Panc1 (cell line): ENCODE measurements around the gene CRYAB. TPM values are rescaled to one million over a fixed set of nuclear protein-coding genes. Genes with fewer than 3 reads are reported as not detected.
A peak's percentile ranks its signal among the peaks of the same experiment; 100 is the strongest.

Experiments
- ATAC-seq: fragments of 200-7000 bp; cut with Tn5 transposase; 2 replicates; pipeline ENCODE4 v1.9.1; 2020; ENCODE audit warnings: mild to moderate bottlenecking, moderate library complexity
- Bru-seq: library from RNA; stranded (reverse); fragments of 400-500 nt; gene quantifications from one replicate; lab custom pipeline; 2021; lab: Mats Ljungman, UMichigan
- BruChase-seq, 2 experiments: library from RNA; stranded (reverse); fragments of 400-500 nt; gene quantifications; one replicate each; lab custom pipeline; 2021; lab: Mats Ljungman, UMichigan
- BruUV-seq: library from RNA; stranded (reverse); fragments of 400-500 nt; replicated peaks from 2 replicates; lab custom pipeline; 2021; lab: Mats Ljungman, UMichigan
- CTCF ChIA-PET: fragments of 300-600 bp; sonication (Branson Sonifier 250); formaldehyde crosslinking; loops from one replicate; lab custom pipeline; 2022; ENCODE audit warnings: antibody characterized with exemption; lab: Charles Lee
- POLR2A ChIA-PET: fragments of 300-600 bp; sonication (Branson Sonifier 250); formaldehyde crosslinking; loops from one replicate; lab custom pipeline; 2022; ENCODE audit warnings: antibody characterized with exemption; lab: Charles Lee
- DNase-seq: peaks from one replicate; pipeline ENCODE4 v3.0.0-alpha.2; 2010; ENCODE audit warnings: low read depth, low spot score
- H3K27ac ChIP-seq: 2 replicates; pipeline ENCODE4 v1.5.1; 2011; ENCODE audit warnings: mild to moderate bottlenecking, low read length, inconsistent platforms
- H3K27me3 ChIP-seq: fragments of 200-500 bp; sonication (Bioruptor generic); 2 replicates; pipeline ENCODE4 v1.6.0; 2014; ENCODE audit warnings: low read length, inconsistent platforms; ENCODE audit not compliant: control insufficient read depth, insufficient read depth
- H3K36me3 ChIP-seq: fragments of 200-500 bp; sonication (Bioruptor generic); 2 replicates; pipeline ENCODE4 v1.5.1; 2014; ENCODE audit warnings: inconsistent platforms, mild to moderate bottlenecking, low read length, moderate library complexity; ENCODE audit not compliant: control insufficient read depth, insufficient read depth
- H3K4me1 ChIP-seq: 2 replicates; pipeline ENCODE4 v1.5.1; 2011; ENCODE audit warnings: inconsistent platforms, mild to moderate bottlenecking, low read length, moderate library complexity; ENCODE audit not compliant: control insufficient read depth, insufficient read depth
- H3K4me3 ChIP-seq, 2 experiments: 2 replicates each; pipeline ENCODE4 v1.5.1; 2011 to 2012; ENCODE audit warnings: low read depth in 2 of 2, low read length in 2 of 2, mild to moderate bottlenecking in 2 of 2, inconsistent platforms in 1 of 2, moderate library complexity in 1 of 2
- H3K9me3 ChIP-seq: fragments of 200-500 bp; sonication (Bioruptor generic); 2 replicates; pipeline ENCODE4 v1.5.1; 2014; ENCODE audit warnings: low read depth, mild to moderate bottlenecking, inconsistent platforms, low read length, moderate library complexity; ENCODE audit not compliant: control insufficient read depth, insufficient read depth
- POLR2AphosphoS5 ChIP-seq: IDR thresholded peaks from 2 replicates; pipeline ENCODE4 v1.6.1; 2012; ENCODE audit warnings: mild to moderate bottlenecking, low read depth, low read length, moderate library complexity
- SIN3A ChIP-seq: IDR thresholded peaks from 2 replicates; pipeline ENCODE4 v1.6.1; 2012; ENCODE audit warnings: low read depth, mild to moderate bottlenecking, low read length, moderate library complexity, borderline replicate concordance; ENCODE audit not compliant: insufficient read depth
- TCF7L2 ChIP-seq: IDR thresholded peaks from 2 replicates; pipeline ENCODE4 v1.6.1; 2011; ENCODE audit warnings: mild to moderate bottlenecking, low read depth, low read length, inconsistent platforms
- in situ Hi-C: cut with HindIII; loops from 2 replicates; pipeline ENCODE4 v1.10.0; 2016; ENCODE audit warnings: low sequenced_read_pairs, low pct_unique_long_range_greater_than_20kb
- intact Hi-C: fragments of 100-400 bp; cut with micrococcal nuclease; formaldehyde crosslinking; loops from one replicate; pipeline ENCODE4 v1.10.0; 2022; ENCODE audit not compliant: unreplicated experiment
- long read RNA-seq: library from polyadenylated mRNA; unstranded; transcript quantifications from one replicate; pipeline ENCODE4 v2.0.0, GENCODE V29; 2021; ENCODE audit not compliant: unreplicated experiment
- polyA plus RNA-seq: library from polyadenylated mRNA; unstranded; fragments of >200 nt; gene quantifications from one replicate; pipeline ENCODE4 v1.2.1, GENCODE V29; 2012; ENCODE audit warnings: missing spikeins; ENCODE audit not compliant: insufficient read length
- total RNA-seq: library from RNA; stranded (reverse); gene quantifications from one replicate; pipeline ENCODE4 v1.2.1, GENCODE V29; 2021; ENCODE audit not compliant: unreplicated experiment
- TF ChIP-seq, protein P1 (sequence below), 2 experiments: IDR thresholded peaks; 2 replicates each; pipeline ENCODE4 v1.6.1; 2011 to 2012; ENCODE audit warnings: low read depth in 2 of 2, control low read depth in 1 of 2, low read length in 1 of 2, mild to moderate bottlenecking in 1 of 2, moderate library complexity in 1 of 2; ENCODE audit not compliant: insufficient read depth in 1 of 2
- TF ChIP-seq, protein P2 (sequence below): fragments of 450-650 bp; IDR thresholded peaks from 2 replicates; pipeline ENCODE4 v1.5.1; 2017; ENCODE audit warnings: mild to moderate bottlenecking

The CRYAB gene
- total RNA-seq (0.59 TPM), Bru-seq, nascent RNA (percentile 11 among the genes with signal in this experiment), BruChase-seq, experiment 1, labeled RNA remaining after a 2-hour chase (percentile 16 among the genes with signal in this experiment), BruChase-seq, experiment 2, labeled RNA remaining after a 6-hour chase (percentile 24 among the genes with signal in this experiment)
- polyA plus RNA-seq: 0.91 TPM
- long read RNA-seq, partial matches to known transcripts: 0 of 1 reads
- long read RNA-seq, other reads (novel, unspliced or antisense): 0 of 1 reads

DNA sequence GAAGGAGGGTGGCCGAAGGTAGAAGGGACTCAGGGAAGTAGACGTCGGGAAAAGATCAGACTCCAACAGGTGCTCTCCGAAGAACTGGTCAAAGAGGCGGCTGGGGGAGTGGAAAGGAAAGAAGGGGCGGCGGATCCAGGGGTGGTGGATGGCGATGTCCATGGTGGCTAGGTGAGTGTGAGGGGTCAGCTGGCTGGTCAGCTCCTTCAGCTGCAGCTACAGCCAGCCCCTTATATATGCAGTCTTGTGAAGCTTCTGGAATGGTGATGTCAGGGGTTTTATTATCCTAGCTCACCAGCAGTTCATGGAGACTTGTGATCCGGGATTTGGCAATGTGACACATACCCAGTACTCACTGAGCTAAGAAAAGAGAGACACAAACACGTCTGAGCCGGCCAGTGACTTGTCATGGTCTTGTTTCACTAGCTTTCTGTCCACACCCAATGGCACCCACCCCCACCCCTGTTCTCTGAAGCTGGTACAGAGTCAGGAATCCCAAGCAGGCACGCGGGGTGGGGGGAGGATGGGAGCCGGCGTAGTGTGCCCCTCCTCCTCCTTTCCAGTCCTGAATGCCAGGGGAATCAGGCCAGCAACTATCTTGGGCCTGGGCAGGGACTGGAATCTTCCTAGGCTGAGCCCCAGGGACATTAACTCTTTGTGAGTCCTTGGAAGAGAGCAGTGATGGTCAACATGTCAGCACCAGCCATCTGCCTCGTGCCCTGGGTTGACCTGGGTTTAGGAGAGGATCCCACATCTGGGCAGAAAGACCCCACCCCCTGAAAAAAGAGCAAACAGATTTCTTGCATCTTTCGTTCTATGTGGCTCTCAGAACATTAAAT, at the start of gene CRYAB:
TSS of gene CRYAB (minus strand) at position 208 of the 839 bp plus-strand sequence. CDS start at position 162, 46 bp downstream.
- peak within 1 kb of the TSS in 1 of 2 experiments; percentile 21; a peak in 1 of 4 replicates for H3K4me3 ChIP-seq
- no TSS peak for BruUV-seq

GRCh38 chr11:111960916-111961315, 49.3 kb upstream of the CRYAB start:
- DNase-seq: peak; percentile 53
- ChIA-PET CTCF (no interaction called here), POLR2A (no interaction called here)
- no peaks in the 10 kb centered on the region for H3K9me3 ChIP-seq
- intact Hi-C loops (no loop called here), in situ Hi-C loops (no loop called here)
- no peak for ATAC-seq
- H3K4me1 ChIP-seq: no peaks in the 10 kb centered on the region
- TF ChIP-seq, protein P1, sequence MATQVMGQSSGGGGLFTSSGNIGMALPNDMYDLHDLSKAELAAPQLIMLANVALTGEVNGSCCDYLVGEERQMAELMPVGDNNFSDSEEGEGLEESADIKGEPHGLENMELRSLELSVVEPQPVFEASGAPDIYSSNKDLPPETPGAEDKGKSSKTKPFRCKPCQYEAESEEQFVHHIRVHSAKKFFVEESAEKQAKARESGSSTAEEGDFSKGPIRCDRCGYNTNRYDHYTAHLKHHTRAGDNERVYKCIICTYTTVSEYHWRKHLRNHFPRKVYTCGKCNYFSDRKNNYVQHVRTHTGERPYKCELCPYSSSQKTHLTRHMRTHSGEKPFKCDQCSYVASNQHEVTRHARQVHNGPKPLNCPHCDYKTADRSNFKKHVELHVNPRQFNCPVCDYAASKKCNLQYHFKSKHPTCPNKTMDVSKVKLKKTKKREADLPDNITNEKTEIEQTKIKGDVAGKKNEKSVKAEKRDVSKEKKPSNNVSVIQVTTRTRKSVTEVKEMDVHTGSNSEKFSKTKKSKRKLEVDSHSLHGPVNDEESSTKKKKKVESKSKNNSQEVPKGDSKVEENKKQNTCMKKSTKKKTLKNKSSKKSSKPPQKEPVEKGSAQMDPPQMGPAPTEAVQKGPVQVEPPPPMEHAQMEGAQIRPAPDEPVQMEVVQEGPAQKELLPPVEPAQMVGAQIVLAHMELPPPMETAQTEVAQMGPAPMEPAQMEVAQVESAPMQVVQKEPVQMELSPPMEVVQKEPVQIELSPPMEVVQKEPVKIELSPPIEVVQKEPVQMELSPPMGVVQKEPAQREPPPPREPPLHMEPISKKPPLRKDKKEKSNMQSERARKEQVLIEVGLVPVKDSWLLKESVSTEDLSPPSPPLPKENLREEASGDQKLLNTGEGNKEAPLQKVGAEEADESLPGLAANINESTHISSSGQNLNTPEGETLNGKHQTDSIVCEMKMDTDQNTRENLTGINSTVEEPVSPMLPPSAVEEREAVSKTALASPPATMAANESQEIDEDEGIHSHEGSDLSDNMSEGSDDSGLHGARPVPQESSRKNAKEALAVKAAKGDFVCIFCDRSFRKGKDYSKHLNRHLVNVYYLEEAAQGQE (IDR thresholded peaks at IDR 0.05; ENCODE audit: insufficient read depth in 1 of 2, low read depth in 2 of 2, low read length in 1 of 2): no peak
- no peak for TF ChIP-seq POLR2AphosphoS5
- no peak for TF ChIP-seq SIN3A
- no peak for TF ChIP-seq TCF7L2
- TF ChIP-seq, protein P2, sequence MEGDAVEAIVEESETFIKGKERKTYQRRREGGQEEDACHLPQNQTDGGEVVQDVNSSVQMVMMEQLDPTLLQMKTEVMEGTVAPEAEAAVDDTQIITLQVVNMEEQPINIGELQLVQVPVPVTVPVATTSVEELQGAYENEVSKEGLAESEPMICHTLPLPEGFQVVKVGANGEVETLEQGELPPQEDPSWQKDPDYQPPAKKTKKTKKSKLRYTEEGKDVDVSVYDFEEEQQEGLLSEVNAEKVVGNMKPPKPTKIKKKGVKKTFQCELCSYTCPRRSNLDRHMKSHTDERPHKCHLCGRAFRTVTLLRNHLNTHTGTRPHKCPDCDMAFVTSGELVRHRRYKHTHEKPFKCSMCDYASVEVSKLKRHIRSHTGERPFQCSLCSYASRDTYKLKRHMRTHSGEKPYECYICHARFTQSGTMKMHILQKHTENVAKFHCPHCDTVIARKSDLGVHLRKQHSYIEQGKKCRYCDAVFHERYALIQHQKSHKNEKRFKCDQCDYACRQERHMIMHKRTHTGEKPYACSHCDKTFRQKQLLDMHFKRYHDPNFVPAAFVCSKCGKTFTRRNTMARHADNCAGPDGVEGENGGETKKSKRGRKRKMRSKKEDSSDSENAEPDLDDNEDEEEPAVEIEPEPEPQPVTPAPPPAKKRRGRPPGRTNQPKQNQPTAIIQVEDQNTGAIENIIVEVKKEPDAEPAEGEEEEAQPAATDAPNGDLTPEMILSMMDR: no peak
- H3K36me3 ChIP-seq: no peaks in the 10 kb centered on the region
- BruUV-seq: no TSS peak
- no peaks in the 10 kb centered on the region for H3K27me3 ChIP-seq
- no peak overlapping the region for H3K4me3 ChIP-seq
- no peak overlapping the region for H3K27ac ChIP-seq

More for the DNA sequence above, at the start of gene CRYAB:
- ChIA-PET POLR2A (no interaction called here), CTCF (no interaction called here)
- Histone ChIP-seq H3K4me1 (peaks cover 8% of the 10 kb centered on the region), H3K9me3 (no peaks in the 10 kb centered on the region), H3K36me3 (no peaks in the 10 kb centered on the region), H3K27ac (no peak within 1 kb of the TSS), H3K27me3 (peaks cover 12% of the 10 kb centered on the region)
- DNase-seq (no peak), ATAC-seq (peak; percentile 64)
- intact Hi-C loops (no loop called here), in situ Hi-C loops (no loop called here)
- TF ChIP-seq TCF7L2 (no peak), SIN3A (no peak), POLR2AphosphoS5 (no peak)
- TF ChIP-seq, protein P1 (IDR thresholded peaks at IDR 0.05; ENCODE audit: insufficient read depth in 1 of 2, low read depth in 2 of 2, low read length in 1 of 2): no peak
- TF ChIP-seq, protein P2: no peak
